Ovary (tissue), 9 donors: ENCODE measurements around the gene ARHGAP10. TPM values are rescaled to one million over a fixed set of nuclear protein-coding genes. Genes with fewer than 3 reads are reported as not detected.

Experiments
- DNase-seq, 5 donors: peaks; one replicate each; pipeline ENCODE4 v3.0.0-alpha.2; 2019 to 2020
- H3K27ac ChIP-seq, 2 donors: fragments of 200-600 bp; one replicate each; pipeline versions ENCODE4 v1.5.1 to v1.8.0; 2019 to 2022
- H3K27me3 ChIP-seq: fragments of 200-600 bp; one replicate; pipeline ENCODE4 v1.8.0; 2022
- H3K36me3 ChIP-seq: fragments of 200-600 bp; sonication (generic); one replicate; pipeline ENCODE4 v1.5.1; 2019
- H3K4me1 ChIP-seq: one replicate; pipeline ENCODE4 v1.8.1; 2013; ENCODE audit warnings: mild to moderate bottlenecking, moderate library complexity; ENCODE audit not compliant: insufficient read depth
- H3K4me3 ChIP-seq: fragments of 200-600 bp; sonication (generic); one replicate; pipeline ENCODE4 v1.5.1; 2017
- H3K9me3 ChIP-seq, 2 donors: fragments of 200-600 bp in 1 of 2; sonication (generic) in 1 of 2; one replicate each; pipeline versions ENCODE4 v1.5.1 to v1.8.1; 2013 to 2019; ENCODE audit warnings: mild to moderate bottlenecking in 1 of 2, moderate library complexity in 1 of 2
- EP300 ChIP-seq: sonication (generic); formaldehyde crosslinking; IDR thresholded peaks from one replicate; pipeline ENCODE4 v1.6.1; 2017; ENCODE audit warnings: antibody characterized with exemption
- POLR2A ChIP-seq: fragments of 450-650 bp; IDR thresholded peaks from one replicate; pipeline ENCODE4 v1.6.1; 2017; ENCODE audit warnings: antibody characterized with exemption, mild to moderate bottlenecking, moderate library complexity
- whole genome bisulfite sequencing, 3 donors: extraction: QIAGEN DNeasy Blood & Tissue Kit in 1 of 3; methylation state at CpG; one replicate each; pipeline versions ENCODE4 v1.1.5 to v1.1.7; 2013 to 2017; 5-methylcytosine and 5-hydroxymethylcytosine counted together
- intact Hi-C, 4 donors: fragments of 100-400 bp; cut with DNase I; formaldehyde crosslinking; loops; one replicate each; pipeline versions ENCODE4 v1.11.0 to v1.15.1; 2022 to 2023
- polyA plus RNA-seq, 2 donors: library from polyadenylated mRNA; stranded (reverse); fragments of 200-250 nt in 1 of 2; fragments of 350-450 nt in 1 of 2; fragmentation: Illumina TruSeq in 1 of 2; extraction: RNeasy Lipid Tissue Mini Kit (QIAGEN cat#74804) in 1 of 2; gene quantifications; one replicate each; pipeline ENCODE4 v1.2.3, GENCODE V29; 2013 to 2014
- total RNA-seq, 7 donors: library from RNA; depleted of rRNA in 2 of 7; stranded (reverse); fragments of >200 nt in 2 of 7; fragmentation: NEBNext Ultra II Directional in 3 of 7; extraction: Animal tissue kit (Norgen Biotek cat#: 25700) in 3 of 7; gene quantifications; one replicate each; pipeline versions ENCODE4 v1.1.0 to v1.2.4, GENCODE V29; 2016 to 2023
- TF ChIP-seq, protein P1 (sequence below), 3 donors: fragments of 450-650 bp in 2 of 3; fragments of 200-600 bp in 1 of 3; IDR thresholded peaks; one replicate each; pipeline versions ENCODE4 v1.5.1 to v1.8.0; 2016 to 2022; ENCODE audit warnings: antibody characterized with exemption in 3 of 3, mild to moderate bottlenecking in 1 of 3
- donor health status: DM: no; HTN: no; CAD: no; lungs with moderate emphysema.
- donor health status: DM: no; HTN: no; CAD: no.
- donor health status: Bipolar disorder and iron deficiency.
- donor health status: DM: yes; HTN: yes; CAD: no.
- donor health status: DM: no; HTN: no; CAD: no.
- donor health status: DM: yes; HTN: yes; CAD: no.

The ARHGAP10 gene
- total and polyA plus RNA-seq, 9 donors, result 37.1 to 76.7 (median 63.8) TPM

- WGBS, 3 donors, result 96 to 98% (median 97%) methylated on average over 4 of the region's 4 CpGs
- no peaks in the 10 kb centered on the region for H3K36me3 ChIP-seq
- DNase-seq, result no peak
- TF ChIP-seq EP300 (no peak), POLR2A (no peak)
- TF ChIP-seq, protein P1, sequence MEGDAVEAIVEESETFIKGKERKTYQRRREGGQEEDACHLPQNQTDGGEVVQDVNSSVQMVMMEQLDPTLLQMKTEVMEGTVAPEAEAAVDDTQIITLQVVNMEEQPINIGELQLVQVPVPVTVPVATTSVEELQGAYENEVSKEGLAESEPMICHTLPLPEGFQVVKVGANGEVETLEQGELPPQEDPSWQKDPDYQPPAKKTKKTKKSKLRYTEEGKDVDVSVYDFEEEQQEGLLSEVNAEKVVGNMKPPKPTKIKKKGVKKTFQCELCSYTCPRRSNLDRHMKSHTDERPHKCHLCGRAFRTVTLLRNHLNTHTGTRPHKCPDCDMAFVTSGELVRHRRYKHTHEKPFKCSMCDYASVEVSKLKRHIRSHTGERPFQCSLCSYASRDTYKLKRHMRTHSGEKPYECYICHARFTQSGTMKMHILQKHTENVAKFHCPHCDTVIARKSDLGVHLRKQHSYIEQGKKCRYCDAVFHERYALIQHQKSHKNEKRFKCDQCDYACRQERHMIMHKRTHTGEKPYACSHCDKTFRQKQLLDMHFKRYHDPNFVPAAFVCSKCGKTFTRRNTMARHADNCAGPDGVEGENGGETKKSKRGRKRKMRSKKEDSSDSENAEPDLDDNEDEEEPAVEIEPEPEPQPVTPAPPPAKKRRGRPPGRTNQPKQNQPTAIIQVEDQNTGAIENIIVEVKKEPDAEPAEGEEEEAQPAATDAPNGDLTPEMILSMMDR (IDR thresholded peaks at IDR 0.05), result no peak
- no peaks in the 10 kb centered on the region for H3K9me3 ChIP-seq
- intact Hi-C loops, result no loop called here
- H3K4me1 ChIP-seq, result peaks cover 8% of the 10 kb centered on the region
- H3K27me3 ChIP-seq, result no peaks in the 10 kb centered on the region
- H3K4me3 ChIP-seq, result no peak overlapping the region
- H3K27ac ChIP-seq, result no peak overlapping the region
Observed at GRCh38 chr4:147971116-147971515, 239.2 kb downstream of the ARHGAP10 start.

DNA sequence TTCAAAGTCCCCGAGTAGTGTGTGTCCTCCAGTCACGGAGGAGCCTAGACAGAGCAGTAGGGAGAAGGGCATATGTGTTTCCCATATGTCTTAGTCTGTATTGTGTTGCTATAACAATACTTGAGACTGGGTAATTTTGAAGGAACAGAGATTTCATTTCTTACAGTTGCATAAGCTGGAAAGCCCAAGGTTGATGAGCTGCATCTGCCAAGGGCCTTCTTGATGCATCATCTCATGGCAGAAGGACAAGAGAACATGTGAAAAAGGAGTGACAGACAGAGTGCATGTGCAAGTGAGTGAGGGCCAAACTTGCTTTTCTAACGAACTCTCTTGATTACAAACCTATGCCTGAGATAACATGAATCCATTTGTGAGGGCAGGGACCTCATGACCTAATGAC lies 243.4 kb downstream of the ARHGAP10 start:
- TF ChIP-seq EP300, result no peak
- TF ChIP-seq, protein P1 (IDR thresholded peaks at IDR 0.05), result no peak
- TF ChIP-seq POLR2A, result no peak
- Histone ChIP-seq H3K4me1 (peaks cover 8% of the 10 kb centered on the region), H3K9me3 (no peaks in the 10 kb centered on the region), H3K27me3 (no peaks in the 10 kb centered on the region), H3K27ac (no peak overlapping the region), H3K36me3 (no peaks in the 10 kb centered on the region), H3K4me3 (no peak overlapping the region)
- DNase-seq, result no peak
- WGBS, 3 donors, result 82 to 83% (median 82%) methylated on average over 3 of the region's 3 CpGs
- intact Hi-C loops, result no loop called here

DNA sequence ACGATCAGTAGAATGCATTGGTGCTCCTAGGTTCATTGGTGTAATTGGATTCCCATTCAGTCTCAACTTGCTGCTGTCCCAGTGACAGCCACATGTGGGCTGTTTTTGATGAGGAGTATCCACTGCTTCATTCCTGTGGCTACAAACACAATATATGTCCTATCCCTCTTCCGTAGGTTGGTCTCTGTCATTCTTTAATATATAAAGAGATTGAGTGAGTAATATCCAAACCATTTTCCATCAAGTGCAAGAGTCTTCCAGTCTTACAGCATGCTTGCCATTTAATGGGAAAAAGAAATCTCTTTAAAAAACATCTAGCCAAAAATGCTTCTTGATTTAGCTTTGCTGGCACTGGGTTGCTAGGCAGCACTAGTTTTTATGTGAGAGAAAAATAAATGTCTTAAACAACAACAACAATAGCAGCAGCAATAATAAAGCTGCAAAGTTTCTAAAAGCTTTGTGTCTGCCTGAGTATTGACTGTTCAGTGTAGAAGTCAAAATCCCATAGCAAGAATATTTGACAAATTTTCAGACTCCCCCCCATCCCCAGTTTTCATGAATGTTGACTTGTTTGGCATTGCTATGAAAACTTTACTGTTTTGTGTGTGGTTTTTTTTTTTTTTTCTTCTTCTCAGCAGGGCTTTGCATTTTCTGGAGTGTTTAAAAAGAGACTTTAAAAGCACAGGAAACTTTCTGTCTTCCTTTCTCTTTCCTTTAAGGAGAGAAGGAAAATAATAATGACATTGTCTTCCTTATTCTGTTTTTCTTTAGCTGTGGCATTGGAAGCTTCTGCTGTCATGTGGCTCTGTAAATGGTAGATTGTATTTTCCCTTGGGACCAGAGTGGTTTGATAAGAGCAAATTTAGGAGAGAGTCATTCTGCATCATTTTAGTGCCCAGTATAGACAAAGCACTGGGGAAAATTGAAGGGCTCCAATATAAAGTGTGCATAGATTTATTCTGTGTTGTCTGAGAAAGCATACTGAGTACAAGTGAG lies 244.3 kb downstream of the ARHGAP10 start:
- Histone ChIP-seq H3K36me3 (no peaks in the 10 kb centered on the region), H3K9me3 (no peaks in the 10 kb centered on the region), H3K27ac (no peak overlapping the region), H3K4me3 (no peak overlapping the region), H3K4me1 (peaks cover 8% of the 10 kb centered on the region), H3K27me3 (no peaks in the 10 kb centered on the region)
- TF ChIP-seq POLR2A (no peak), EP300 (no peak)
- TF ChIP-seq, protein P1 (IDR thresholded peaks at IDR 0.05), result no peak
- 72 to 74% (median 74%) methylated on average over 2 of the region's 2 CpGs for WGBS, 3 donors
- intact Hi-C loops, result no loop called here
- no peak for DNase-seq

GRCh38 chr4:147980586-147980985 lies 248.7 kb downstream of the ARHGAP10 start:
- WGBS, 3 donors, result 84 to 92% (median 86%) methylated on average over 3 of the region's 3 CpGs
- intact Hi-C loops, result no loop called here
- TF ChIP-seq POLR2A, result no peak
- no peak for TF ChIP-seq EP300
- TF ChIP-seq, protein P1 (IDR thresholded peaks at IDR 0.05), result no peak
- Histone ChIP-seq H3K27ac (no peak overlapping the region), H3K4me1 (peaks cover 6% of the 10 kb centered on the region), H3K9me3 (no peaks in the 10 kb centered on the region), H3K36me3 (no peaks in the 10 kb centered on the region), H3K4me3 (no peak overlapping the region), H3K27me3 (no peaks in the 10 kb centered on the region)
- no peak for DNase-seq
